Hepatocyte (in vitro differentiated cells): ENCODE measurements around the gene IL36RN.

Source experiments
- EZH2phosphoT487 ChIP-seq: fragments of 200-600 bp; sonication (generic); IDR thresholded peaks from one replicate; pipeline ENCODE4 v1.6.1; 2018; ENCODE audit warnings: antibody characterized with exemption, mild to moderate bottlenecking, low read depth, moderate library complexity; ENCODE audit not compliant: unreplicated experiment, severe bottlenecking
- TF ChIP-seq, protein P1 (sequence below): fragments of 200-600 bp; sonication (generic); IDR thresholded peaks from 2 replicates; pipeline ENCODE4 v1.5.1; 2016; ENCODE audit warnings: antibody characterized with exemption, mild to moderate bottlenecking; ENCODE audit not compliant: poor library complexity

DNA sequence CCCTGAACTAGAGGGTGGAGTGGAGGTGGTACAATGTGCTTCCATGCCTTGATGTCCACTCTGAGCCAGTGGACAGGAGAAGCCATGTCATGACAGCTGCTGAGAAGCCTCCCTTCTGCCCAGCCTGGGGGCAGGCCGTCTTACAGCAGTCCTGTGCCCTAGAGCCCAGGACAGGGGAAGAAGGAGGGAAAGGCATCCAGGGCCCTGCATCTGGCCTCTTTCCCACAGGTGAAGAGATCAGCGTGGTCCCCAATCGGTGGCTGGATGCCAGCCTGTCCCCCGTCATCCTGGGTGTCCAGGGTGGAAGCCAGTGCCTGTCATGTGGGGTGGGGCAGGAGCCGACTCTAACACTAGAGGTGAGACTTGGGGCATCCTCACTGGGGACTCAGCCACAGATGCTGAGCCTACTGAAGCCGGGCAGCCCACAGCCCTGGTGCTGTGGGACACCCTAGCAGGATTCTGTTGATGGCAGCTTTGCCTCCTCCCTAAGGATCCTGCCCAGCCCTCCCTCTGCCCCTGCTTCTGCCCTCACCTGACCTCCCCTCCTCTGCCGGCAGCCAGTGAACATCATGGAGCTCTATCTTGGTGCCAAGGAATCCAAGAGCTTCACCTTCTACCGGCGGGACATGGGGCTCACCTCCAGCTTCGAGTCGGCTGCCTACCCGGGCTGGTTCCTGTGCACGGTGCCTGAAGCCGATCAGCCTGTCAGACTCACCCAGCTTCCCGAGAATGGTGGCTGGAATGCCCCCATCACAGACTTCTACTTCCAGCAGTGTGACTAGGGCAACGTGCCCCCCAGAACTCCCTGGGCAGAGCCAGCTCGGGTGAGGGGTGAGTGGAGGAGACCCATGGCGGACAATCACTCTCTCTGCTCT, 3.1 kb downstream of the IL36RN start:
- TF ChIP-seq, protein P1, sequence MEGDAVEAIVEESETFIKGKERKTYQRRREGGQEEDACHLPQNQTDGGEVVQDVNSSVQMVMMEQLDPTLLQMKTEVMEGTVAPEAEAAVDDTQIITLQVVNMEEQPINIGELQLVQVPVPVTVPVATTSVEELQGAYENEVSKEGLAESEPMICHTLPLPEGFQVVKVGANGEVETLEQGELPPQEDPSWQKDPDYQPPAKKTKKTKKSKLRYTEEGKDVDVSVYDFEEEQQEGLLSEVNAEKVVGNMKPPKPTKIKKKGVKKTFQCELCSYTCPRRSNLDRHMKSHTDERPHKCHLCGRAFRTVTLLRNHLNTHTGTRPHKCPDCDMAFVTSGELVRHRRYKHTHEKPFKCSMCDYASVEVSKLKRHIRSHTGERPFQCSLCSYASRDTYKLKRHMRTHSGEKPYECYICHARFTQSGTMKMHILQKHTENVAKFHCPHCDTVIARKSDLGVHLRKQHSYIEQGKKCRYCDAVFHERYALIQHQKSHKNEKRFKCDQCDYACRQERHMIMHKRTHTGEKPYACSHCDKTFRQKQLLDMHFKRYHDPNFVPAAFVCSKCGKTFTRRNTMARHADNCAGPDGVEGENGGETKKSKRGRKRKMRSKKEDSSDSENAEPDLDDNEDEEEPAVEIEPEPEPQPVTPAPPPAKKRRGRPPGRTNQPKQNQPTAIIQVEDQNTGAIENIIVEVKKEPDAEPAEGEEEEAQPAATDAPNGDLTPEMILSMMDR, result no peak
- TF ChIP-seq EZH2phosphoT487, result no peak
